AG09309 (cell line): ENCODE measurements around the gene ADGRG2.

Experiments
- DNase-seq: peaks from one replicate; pipeline ENCODE4 v3.0.0-alpha.2; 2010; ENCODE audit warnings: low read depth
- H3K4me3 ChIP-seq: 2 replicates; pipeline ENCODE4 v1.5.1; 2011; ENCODE audit warnings: mild to moderate bottlenecking, low read depth, low read length, moderate library complexity; ENCODE audit not compliant: control insufficient read depth
- CTCF ChIP-seq: IDR thresholded peaks from 2 replicates; pipeline ENCODE4 v1.5.1; 2011; ENCODE audit warnings: mild to moderate bottlenecking, low read depth, low read length, inconsistent platforms; ENCODE audit not compliant: insufficient read depth, control insufficient read depth; ENCODE audit errors: missing control alignments

ADGRG2 gene

DNA sequence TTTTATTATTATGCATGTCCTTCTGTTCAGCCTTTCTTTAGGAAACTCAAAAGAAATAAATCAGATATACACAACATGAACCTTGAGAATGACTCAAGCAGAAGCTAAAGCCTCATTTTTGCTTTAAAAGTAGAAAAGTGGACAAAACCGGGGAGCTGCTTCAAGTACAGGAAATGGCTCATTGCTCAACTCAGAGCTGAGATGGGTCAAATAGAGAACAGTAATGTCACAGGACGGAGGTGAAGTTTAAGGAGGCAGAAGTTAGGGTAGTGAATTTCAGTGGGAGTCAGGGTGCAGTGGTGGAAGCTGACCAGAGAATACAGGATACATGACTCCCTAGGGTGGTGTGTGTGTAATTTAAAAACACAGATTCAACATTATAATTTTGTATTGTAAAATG lies 160.6 kb downstream of the ADGRG2 start:
- H3K4me3 ChIP-seq, result no peak overlapping the region
- no peak for DNase-seq
- TF ChIP-seq CTCF, result no peak

GRCh38 chrX:18956303-18957032 lies 165.8 kb downstream of the ADGRG2 start:
- H3K4me3 ChIP-seq, result no peak overlapping the region
- TF ChIP-seq CTCF, result no peak
- DNase-seq, result no peak

GRCh38 chrX:18955676-18956075 lies 166.6 kb downstream of the ADGRG2 start:
- no peak overlapping the region for H3K4me3 ChIP-seq
- no peak for DNase-seq
- no peak for TF ChIP-seq CTCF

- TF ChIP-seq CTCF, result peak; percentile 3
- no peak for DNase-seq
Observed at GRCh38 chrX:18951032-18951431, 171.2 kb downstream of the ADGRG2 start.

DNA sequence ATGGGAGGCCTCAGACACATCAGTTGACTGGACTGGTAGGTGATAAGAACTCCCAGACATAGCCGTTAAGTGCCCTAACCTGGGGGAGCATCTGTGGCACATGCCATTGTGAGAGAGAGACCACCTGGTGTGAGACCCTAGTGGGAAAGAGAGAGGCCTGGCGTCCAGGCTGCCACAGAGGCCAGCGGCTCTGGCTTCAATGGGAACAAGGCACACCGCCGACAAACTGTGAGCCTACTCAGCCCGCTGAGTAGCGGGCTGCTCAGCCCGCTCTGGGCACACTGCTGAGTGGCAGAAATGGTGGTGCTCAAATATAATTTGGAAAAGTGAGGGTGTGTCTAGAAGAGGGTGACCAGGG lies 172.3 kb downstream of the ADGRG2 start:
- no peak for DNase-seq
- no peak for TF ChIP-seq CTCF
- H3K4me3 ChIP-seq, result no peak overlapping the region

More at GRCh38 chrX:18951032-18951431, 171.2 kb downstream of the ADGRG2 start:
- H3K4me3 ChIP-seq, result no peak overlapping the region

DNA sequence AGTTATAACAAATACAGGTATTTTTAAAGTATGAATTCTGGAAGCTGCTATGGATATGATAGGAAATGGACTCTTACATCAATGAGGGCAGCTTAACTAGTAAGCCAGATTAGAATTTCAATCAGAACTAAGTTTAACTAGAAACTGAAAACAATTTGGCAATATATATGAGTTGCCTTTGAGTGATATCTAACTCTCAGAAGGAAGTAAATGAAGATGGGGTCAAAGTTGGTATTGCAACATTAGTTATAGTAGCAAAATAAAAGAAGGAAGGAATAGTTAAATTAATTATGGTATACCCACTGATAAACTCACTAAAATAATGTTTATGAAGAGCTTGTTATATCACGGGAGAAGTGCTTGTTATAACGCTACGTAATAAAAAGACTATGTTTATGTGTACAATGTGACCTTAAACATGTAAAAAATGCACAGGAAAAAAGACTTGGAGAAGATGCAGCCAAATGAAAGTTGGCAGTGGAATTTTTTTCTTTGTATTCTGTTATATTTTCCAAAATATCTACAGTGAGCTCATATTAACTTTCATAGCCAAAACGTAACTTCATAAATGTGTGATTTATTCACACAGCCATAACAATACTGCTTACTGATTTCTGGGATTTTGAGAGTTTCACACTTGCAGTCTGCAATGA lies 172.9 kb downstream of the ADGRG2 start:
- H3K4me3 ChIP-seq, result no peak overlapping the region
- no peak for DNase-seq
- TF ChIP-seq CTCF, result no peak
